Endodermal cell (in vitro differentiated cells): ENCODE results near the gene DYNLT1. TPM values are rescaled to one million over a fixed set of nuclear protein-coding genes. Genes with fewer than 3 reads are reported as not detected.

Experiments used
- DNase-seq: peaks from one replicate; pipeline ENCODE4 v3.0.0-alpha.2; 2017
- H3K27ac ChIP-seq: 2 replicates; pipeline ENCODE4 v1.5.1; 2013; ENCODE audit warnings: mild to moderate bottlenecking, low read depth, low read length, moderate library complexity
- H3K27me3 ChIP-seq: 2 replicates; pipeline ENCODE4 v1.6.1; 2013; ENCODE audit warnings: mild to moderate bottlenecking, low read length, moderate library complexity; ENCODE audit not compliant: insufficient read depth, control insufficient read depth, poor library complexity, severe bottlenecking
- H3K36me3 ChIP-seq: 2 replicates; pipeline ENCODE4 v1.7.0; 2013; ENCODE audit warnings: mild to moderate bottlenecking, low read length, moderate library complexity; ENCODE audit not compliant: control insufficient read depth, insufficient read depth
- H3K4me1 ChIP-seq: one replicate; pipeline ENCODE4 v1.7.0; 2013; ENCODE audit warnings: low read length; ENCODE audit not compliant: control insufficient read depth, insufficient read depth
- H3K4me3 ChIP-seq: 2 replicates; pipeline ENCODE4 v1.5.1; 2013; ENCODE audit warnings: mild to moderate bottlenecking, low read length, moderate library complexity
- H3K9ac ChIP-seq: 2 replicates; pipeline ENCODE4 v1.6.1; 2013; ENCODE audit warnings: mild to moderate bottlenecking, low read length, moderate library complexity; ENCODE audit not compliant: poor library complexity, severe bottlenecking; ENCODE audit errors: extremely low read depth
- H3K9me3 ChIP-seq: 2 replicates; pipeline ENCODE4 v1.6.1; 2013; ENCODE audit warnings: mild to moderate bottlenecking, low read length, moderate library complexity; ENCODE audit not compliant: control insufficient read depth
- H3K27ac Mint-ChIP-seq: 2 replicates; pipeline ENCODE4 v1.8.0; 2020; ENCODE audit warnings: mixed read lengths
- H3K27me3 Mint-ChIP-seq: 2 replicates; pipeline ENCODE4 v1.8.0; 2021; ENCODE audit warnings: mild to moderate bottlenecking, mixed read lengths; ENCODE audit not compliant: insufficient read depth
- H3K36me3 Mint-ChIP-seq: 2 replicates; pipeline ENCODE4 v1.8.0; 2020; ENCODE audit warnings: low read depth, mixed read lengths
- H3K4me1 Mint-ChIP-seq: 2 replicates; pipeline ENCODE4 v1.8.0; 2020; ENCODE audit warnings: mixed read lengths
- H3K4me3 Mint-ChIP-seq: 2 replicates; pipeline ENCODE4 v1.8.0; 2020; ENCODE audit warnings: mild to moderate bottlenecking, moderate library complexity, mixed read lengths
- H3K9me3 Mint-ChIP-seq: 2 replicates; pipeline ENCODE4 v1.8.0; 2020; ENCODE audit warnings: mild to moderate bottlenecking, mixed read lengths
- WGBS, 2 experiments: methylation state at CpG; one replicate each; pipeline versions ENCODE4 v1.1.5 to v1.1.7; 2013; ENCODE audit warnings: missing lambda C conversion rate in 2 of 2, mixed read lengths in 1 of 2; ENCODE audit not compliant: insufficient coverage in 1 of 2, insufficient read length in 1 of 2; 5-methylcytosine and 5-hydroxymethylcytosine counted together
- total RNA-seq, 2 donors: library from RNA; stranded (reverse); fragmentation: NEBNext Ultra II Directional in 1 of 2; extraction: Animal tissue kit (Norgen Biotek cat#: 25700) in 1 of 2; gene quantifications; 2 replicates in 1 of 2; 3 replicates in 1 of 2; pipeline ENCODE4 v1.2.1, GENCODE V29; 2021
- TF ChIP-seq, protein P1 (sequence below): fragments of 200-600 bp; sonication (generic); conservative IDR thresholded peaks from 2 replicates; pipeline ENCODE4 v1.5.0; 2021; ENCODE audit warnings: antibody characterized with exemption, mild to moderate bottlenecking

DYNLT1 gene
- total RNA-seq, 2 donors from 2014 or later, result 112 to 148 TPM

DNA sequence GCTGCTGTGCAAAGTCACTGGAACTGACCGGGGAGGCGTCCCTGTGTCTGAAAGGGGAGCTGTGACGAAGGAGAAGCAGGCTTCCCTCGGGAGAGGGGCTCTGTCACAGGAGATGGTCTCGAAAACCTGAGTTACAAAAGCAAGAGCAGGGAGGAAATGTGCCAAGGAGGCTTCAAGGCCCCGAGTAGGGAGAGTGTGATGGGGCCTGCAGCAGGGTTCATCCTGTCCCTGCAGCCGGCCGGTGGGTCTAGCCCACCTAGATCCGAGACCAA lies 16.7 kb downstream of the DYNLT1 start:
- H3K4me3 ChIP-seq, result no peak overlapping the region
- 94 to 99% methylated on average over 7 to 9 of the region's 9 CpGs for WGBS, 2 experiments

DNA sequence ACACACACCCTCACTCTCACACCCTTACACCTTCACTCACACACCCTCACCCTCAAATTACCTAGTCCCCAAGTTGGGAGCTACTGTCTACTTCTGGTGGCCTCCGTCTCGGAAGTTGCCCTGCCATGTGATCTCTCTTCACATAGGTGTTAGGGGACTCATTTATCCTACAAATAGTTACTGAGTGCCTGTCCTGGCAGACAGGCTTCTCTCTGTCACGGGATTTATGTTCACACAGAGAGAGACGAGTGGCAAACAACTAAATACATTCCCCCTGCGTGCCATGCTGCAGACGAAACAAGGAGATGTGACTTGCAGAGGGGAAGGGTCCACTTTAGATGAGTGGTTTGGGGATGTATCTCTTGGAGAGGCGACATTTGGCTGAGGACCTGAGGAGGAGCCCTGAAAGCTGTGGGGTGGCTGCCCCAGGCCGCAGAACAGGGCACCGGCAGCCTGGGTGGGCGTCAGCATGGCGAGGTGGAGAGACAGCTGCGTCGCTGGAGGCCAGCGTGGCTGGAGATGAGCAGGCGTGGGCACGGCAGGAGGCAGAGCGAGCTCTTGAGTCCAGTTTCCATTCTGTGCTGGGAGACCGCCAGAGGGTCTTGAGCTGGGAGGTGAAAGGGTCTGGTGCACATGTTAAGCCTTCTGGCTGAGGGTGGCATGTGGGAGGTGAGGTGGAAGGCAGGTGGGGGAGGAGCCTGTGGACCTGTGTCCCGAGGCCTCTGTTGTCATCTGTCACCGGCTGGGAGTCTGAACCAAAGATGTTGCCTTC lies 17.2 kb downstream of the DYNLT1 start:
- peaks cover 8% of the 10 kb centered on the region for H3K4me1 Mint-ChIP-seq
- no peak overlapping the region for H3K4me3 ChIP-seq
- no peak overlapping the region for H3K9ac ChIP-seq
- no peaks in the 10 kb centered on the region for H3K9me3 ChIP-seq
- no peak overlapping the region for H3K27ac ChIP-seq
- WGBS, 2 experiments, result 93 to 96% methylated on average over 15 to 20 of the region's 20 CpGs
- H3K4me1 ChIP-seq, result no peaks in the 10 kb centered on the region
- TF ChIP-seq, protein P1, sequence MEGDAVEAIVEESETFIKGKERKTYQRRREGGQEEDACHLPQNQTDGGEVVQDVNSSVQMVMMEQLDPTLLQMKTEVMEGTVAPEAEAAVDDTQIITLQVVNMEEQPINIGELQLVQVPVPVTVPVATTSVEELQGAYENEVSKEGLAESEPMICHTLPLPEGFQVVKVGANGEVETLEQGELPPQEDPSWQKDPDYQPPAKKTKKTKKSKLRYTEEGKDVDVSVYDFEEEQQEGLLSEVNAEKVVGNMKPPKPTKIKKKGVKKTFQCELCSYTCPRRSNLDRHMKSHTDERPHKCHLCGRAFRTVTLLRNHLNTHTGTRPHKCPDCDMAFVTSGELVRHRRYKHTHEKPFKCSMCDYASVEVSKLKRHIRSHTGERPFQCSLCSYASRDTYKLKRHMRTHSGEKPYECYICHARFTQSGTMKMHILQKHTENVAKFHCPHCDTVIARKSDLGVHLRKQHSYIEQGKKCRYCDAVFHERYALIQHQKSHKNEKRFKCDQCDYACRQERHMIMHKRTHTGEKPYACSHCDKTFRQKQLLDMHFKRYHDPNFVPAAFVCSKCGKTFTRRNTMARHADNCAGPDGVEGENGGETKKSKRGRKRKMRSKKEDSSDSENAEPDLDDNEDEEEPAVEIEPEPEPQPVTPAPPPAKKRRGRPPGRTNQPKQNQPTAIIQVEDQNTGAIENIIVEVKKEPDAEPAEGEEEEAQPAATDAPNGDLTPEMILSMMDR, result no peak
- peak; percentile 22 for DNase-seq
- H3K27me3 ChIP-seq, result no peaks in the 10 kb centered on the region
- H3K4me3 Mint-ChIP-seq, result no peak overlapping the region
- peak overlapping the region; percentile 78 for H3K27ac Mint-ChIP-seq
- H3K36me3 Mint-ChIP-seq, result peaks cover 69% of the 10 kb centered on the region
- peaks cover 72% of the 10 kb centered on the region for H3K36me3 ChIP-seq
- H3K9me3 Mint-ChIP-seq, result no peaks in the 10 kb centered on the region
- no peaks in the 10 kb centered on the region for H3K27me3 Mint-ChIP-seq

More for the DNA sequence above, 16.7 kb downstream of the DYNLT1 start:
- Histone ChIP-seq H3K9ac (no peak overlapping the region), H3K27me3 (no peaks in the 10 kb centered on the region), H3K36me3 (peaks cover 70% of the 10 kb centered on the region), H3K4me1 (no peaks in the 10 kb centered on the region), H3K27ac (no peak overlapping the region), H3K9me3 (no peaks in the 10 kb centered on the region)
- Mint-ChIP-seq H3K27me3 (no peaks in the 10 kb centered on the region), H3K36me3 (peaks cover 67% of the 10 kb centered on the region), H3K27ac (peak overlapping the region; percentile 78), H3K9me3 (no peaks in the 10 kb centered on the region), H3K4me1 (peaks cover 8% of the 10 kb centered on the region), H3K4me3 (no peak overlapping the region)
- DNase-seq, result no peak
- TF ChIP-seq, protein P1, result no peak

GRCh38 chr6:158626360-158627167 lies 18.0 kb downstream of the DYNLT1 start:
- Mint-ChIP-seq H3K9me3 (no peaks in the 10 kb centered on the region), H3K27ac (no peak overlapping the region), H3K36me3 (peaks cover 66% of the 10 kb centered on the region), H3K4me1 (peaks cover 8% of the 10 kb centered on the region), H3K4me3 (no peak overlapping the region), H3K27me3 (no peaks in the 10 kb centered on the region)
- no peaks in the 10 kb centered on the region for H3K9me3 ChIP-seq
- H3K36me3 ChIP-seq, result peaks cover 70% of the 10 kb centered on the region
- no peak overlapping the region for H3K9ac ChIP-seq
- no peaks in the 10 kb centered on the region for H3K27me3 ChIP-seq
- DNase-seq, result peak; percentile 30
- 92% methylated on average over 2 to 6 of the region's 6 CpGs for WGBS, 2 experiments
- no peak overlapping the region for H3K27ac ChIP-seq
- no peaks in the 10 kb centered on the region for H3K4me1 ChIP-seq
- no peak overlapping the region for H3K4me3 ChIP-seq
- TF ChIP-seq, protein P1, result no peak
